ENCODE data around the gene RAB43. TPM values are rescaled to one million over a fixed set of nuclear protein-coding genes. Genes with fewer than 3 reads are reported as not detected.

Gene RAB43
- total RNA-seq, 1 experiment from 2014 or later, result 22.4 TPM

GRCh38 chr3:129085818-129086217, 35.8 kb downstream of the RAB43 start:
- no peak overlapping the region for H2AFZ ChIP-seq (ENCODE audit: low read length)
- TF ChIP-seq EZH2phosphoT487 (IDR thresholded peaks at IDR 0.05; ENCODE audit: borderline replicate concordance, low read length) (no peak), CTCF (conservative IDR thresholded peaks at IDR 0.05; ENCODE audit: low read depth, low read length) (no peak), EZH2 (IDR thresholded peaks at IDR 0.05; ENCODE audit: low read length, unreplicated experiment) (no peak)
- no peak overlapping the region for H3K4me3 ChIP-seq (ENCODE audit: low read length)
- H3K4me2 ChIP-seq (ENCODE audit: low read length), result no peak overlapping the region
- H3K9ac ChIP-seq (ENCODE audit: low read length), result no peak overlapping the region
- H3K27me3 ChIP-seq (ENCODE audit: low read length), result no peaks in the 10 kb centered on the region
- ATAC-seq (no peak), DNase-seq (no peak)
- no peaks in the 10 kb centered on the region for H3K4me1 ChIP-seq (ENCODE audit: insufficient read depth, low read length)
- H3F3A ChIP-seq (ENCODE audit: low read length, unreplicated experiment), result no peaks in the 10 kb centered on the region
- H3K79me2 ChIP-seq (ENCODE audit: low read length), result no peaks in the 10 kb centered on the region
- H3K27ac ChIP-seq (ENCODE audit: low read length), result no peak overlapping the region
- no peaks in the 10 kb centered on the region for H3K9me3 ChIP-seq (ENCODE audit: low read length)
- H3K36me3 ChIP-seq (ENCODE audit: low read depth, low read length), result no peaks in the 10 kb centered on the region
- no TSS peak for BruUV-seq (replicated peaks)
- H3K9me2 ChIP-seq (replicated peaks; ENCODE audit: low read length), result no peaks in the 10 kb centered on the region
- ChIA-PET POLR2A (ENCODE audit: unreplicated experiment) (no interaction called here), CTCF (no interaction called here)
- intact Hi-C loops (cut with micrococcal nuclease), result no loop called here
- H4K20me1 ChIP-seq (ENCODE audit: low read length), result no peaks in the 10 kb centered on the region

- Histone ChIP-seq H4K20me1 (ENCODE audit: low read length) (no peaks in the 10 kb centered on the region), H3K4me1 (ENCODE audit: insufficient read depth, low read length) (no peaks in the 10 kb centered on the region), H3K4me2 (ENCODE audit: low read length) (no peak overlapping the region), H3K9ac (ENCODE audit: low read length) (no peak overlapping the region), H3K9me2 (replicated peaks; ENCODE audit: low read length) (no peaks in the 10 kb centered on the region), H3K9me3 (ENCODE audit: low read length) (no peaks in the 10 kb centered on the region), H3K36me3 (ENCODE audit: low read depth, low read length) (no peaks in the 10 kb centered on the region), H3K27ac (ENCODE audit: low read length) (no peak overlapping the region), H3F3A (ENCODE audit: low read length, unreplicated experiment) (no peaks in the 10 kb centered on the region), H3K4me3 (ENCODE audit: low read length) (no peak overlapping the region), H2AFZ (ENCODE audit: low read length) (no peak overlapping the region), H3K79me2 (ENCODE audit: low read length) (no peaks in the 10 kb centered on the region), H3K27me3 (ENCODE audit: low read length) (no peaks in the 10 kb centered on the region)
- ChIA-PET POLR2A (ENCODE audit: unreplicated experiment) (no interaction called here), CTCF (no interaction called here)
- BruUV-seq (replicated peaks), result no TSS peak
- intact Hi-C loops (cut with micrococcal nuclease), result no loop called here
- TF ChIP-seq EZH2phosphoT487 (IDR thresholded peaks at IDR 0.05; ENCODE audit: borderline replicate concordance, low read length) (no peak), CTCF (conservative IDR thresholded peaks at IDR 0.05; ENCODE audit: low read depth, low read length) (no peak), EZH2 (IDR thresholded peaks at IDR 0.05; ENCODE audit: low read length, unreplicated experiment) (no peak)
- ATAC-seq, result no peak
- DNase-seq, result no peak
Measured at GRCh38 chr3:129085165-129085715, 36.4 kb downstream of the RAB43 start.

GRCh38 chr3:129084501-129084900, 37.1 kb downstream of the RAB43 start:
- DNase-seq (no peak), ATAC-seq (no peak)
- H3K9me2 ChIP-seq (replicated peaks; ENCODE audit: low read length), result no peaks in the 10 kb centered on the region
- TF ChIP-seq CTCF (conservative IDR thresholded peaks at IDR 0.05; ENCODE audit: low read depth, low read length), result no peak
- TF ChIP-seq EZH2phosphoT487 (IDR thresholded peaks at IDR 0.05; ENCODE audit: borderline replicate concordance, low read length), result no peak
- no peak for TF ChIP-seq EZH2 (IDR thresholded peaks at IDR 0.05; ENCODE audit: low read length, unreplicated experiment)
- no peak overlapping the region for H3K4me2 ChIP-seq (ENCODE audit: low read length)
- no peak overlapping the region for H3K4me3 ChIP-seq (ENCODE audit: low read length)
- CTCF ChIA-PET, result no interaction called here
- POLR2A ChIA-PET (ENCODE audit: unreplicated experiment), result no interaction called here
- no peak overlapping the region for H3K27ac ChIP-seq (ENCODE audit: low read length)
- H3F3A ChIP-seq (ENCODE audit: low read length, unreplicated experiment), result no peaks in the 10 kb centered on the region
- no peaks in the 10 kb centered on the region for H4K20me1 ChIP-seq (ENCODE audit: low read length)
- no peaks in the 10 kb centered on the region for H3K27me3 ChIP-seq (ENCODE audit: low read length)
- no peaks in the 10 kb centered on the region for H3K79me2 ChIP-seq (ENCODE audit: low read length)
- intact Hi-C loops (cut with micrococcal nuclease), result no loop called here
- no peak overlapping the region for H2AFZ ChIP-seq (ENCODE audit: low read length)
- no peaks in the 10 kb centered on the region for H3K4me1 ChIP-seq (ENCODE audit: insufficient read depth, low read length)
- BruUV-seq (replicated peaks), result no TSS peak
- no peaks in the 10 kb centered on the region for H3K9me3 ChIP-seq (ENCODE audit: low read length)
- H3K9ac ChIP-seq (ENCODE audit: low read length), result no peak overlapping the region
- no peaks in the 10 kb centered on the region for H3K36me3 ChIP-seq (ENCODE audit: low read depth, low read length)

All from PC-3 (cell line).